Ascending aorta (tissue), 2 donors: ENCODE data around the gene PRR33. TPM values are rescaled to one million over a fixed set of nuclear protein-coding genes. Genes with fewer than 3 reads are reported as not detected.

Experiments
- DNase-seq, 2 donors: peaks; one replicate each; pipeline ENCODE4 v3.0.0-alpha.2; 2019; ENCODE audit warnings: low spot score in 2 of 2
- H3K27ac ChIP-seq, 2 donors: fragments of 200-600 bp; sonication (generic); one replicate each; pipeline ENCODE4 v1.5.1; 2016 to 2017; ENCODE audit warnings: mild to moderate bottlenecking in 1 of 2
- H3K27me3 ChIP-seq: fragments of 200-600 bp; sonication (generic); one replicate; pipeline ENCODE4 v1.5.1; 2017
- H3K36me3 ChIP-seq, 2 donors: fragments of 200-600 bp; sonication (generic); one replicate each; pipeline ENCODE4 v1.5.1; 2016
- H3K4me1 ChIP-seq, 2 donors: fragments of 200-600 bp; sonication (generic); one replicate each; pipeline ENCODE4 v1.5.1; 2016 to 2017; ENCODE audit warnings: mild to moderate bottlenecking in 1 of 2
- H3K4me3 ChIP-seq, 2 donors: fragments of 200-600 bp; sonication (generic); one replicate each; pipeline ENCODE4 v1.5.1; 2016 to 2017; ENCODE audit warnings: mild to moderate bottlenecking in 1 of 2
- H3K9me3 ChIP-seq, 2 donors: fragments of 200-600 bp; sonication (generic); one replicate each; pipeline ENCODE4 v1.5.1; 2016
- intact Hi-C: fragments of 100-400 bp; cut with DNase I; formaldehyde crosslinking; loops from one replicate; pipeline ENCODE4 v1.15.1; 2023
- total RNA-seq: library from RNA; depleted of rRNA; stranded (reverse); fragments of >200 nt; gene quantifications from one replicate; pipeline ENCODE4 v1.1.0, GENCODE V29; 2016
- TF ChIP-seq, protein P1 (sequence below), 3 experiments: fragments of 200-600 bp in 2 of 3; fragments of 450-650 bp in 1 of 3; sonication (generic) in 2 of 3; IDR thresholded peaks; one replicate each; pipeline ENCODE4 v1.5.1; 2016 to 2019; ENCODE audit warnings: antibody characterized with exemption in 3 of 3, mild to moderate bottlenecking in 1 of 3, moderate library complexity in 1 of 3

The PRR33 gene
- total RNA-seq, 1 donor from 2014 or later: not detected

DNA sequence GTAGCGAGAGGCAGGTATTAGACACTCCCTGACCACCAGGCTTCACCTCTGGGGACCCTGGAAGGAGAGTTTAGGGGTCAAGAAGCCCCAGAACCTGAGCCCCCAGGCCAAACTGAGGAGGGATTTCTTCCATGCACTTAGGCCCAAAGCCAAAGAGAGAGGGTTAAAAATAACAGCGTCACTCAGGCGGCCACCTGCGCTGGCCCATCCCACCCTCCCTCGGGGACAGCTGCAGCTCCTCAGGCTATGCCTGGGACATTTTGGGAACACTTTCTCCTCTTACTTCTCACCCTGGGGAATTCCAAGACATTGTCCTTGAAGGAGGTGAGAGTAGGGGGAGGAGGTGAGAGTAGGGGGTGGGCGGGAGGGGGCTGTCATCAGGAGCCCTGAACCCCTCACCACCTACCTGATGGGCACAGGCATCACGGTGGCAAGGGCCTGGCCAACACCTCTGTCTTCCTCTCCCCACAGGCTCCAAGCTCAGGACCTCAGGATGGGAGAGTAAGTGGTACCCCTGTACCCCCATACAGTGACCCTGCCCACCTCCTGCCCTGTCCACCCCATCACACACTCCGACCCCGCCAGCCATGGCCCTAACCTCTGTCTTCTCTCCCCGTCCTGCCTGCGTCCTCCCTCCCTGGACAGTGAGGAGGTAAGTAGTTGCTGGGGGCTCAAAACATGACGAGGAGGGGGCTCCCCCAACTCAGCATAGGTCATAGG is 52.3 kb downstream of the PRR33 start:
- DNase-seq: no peak
- H3K27me3 ChIP-seq: no peaks in the 10 kb centered on the region
- no peak overlapping the region for H3K4me3 ChIP-seq
- no peaks in the 10 kb centered on the region for H3K36me3 ChIP-seq
- TF ChIP-seq, protein P1, sequence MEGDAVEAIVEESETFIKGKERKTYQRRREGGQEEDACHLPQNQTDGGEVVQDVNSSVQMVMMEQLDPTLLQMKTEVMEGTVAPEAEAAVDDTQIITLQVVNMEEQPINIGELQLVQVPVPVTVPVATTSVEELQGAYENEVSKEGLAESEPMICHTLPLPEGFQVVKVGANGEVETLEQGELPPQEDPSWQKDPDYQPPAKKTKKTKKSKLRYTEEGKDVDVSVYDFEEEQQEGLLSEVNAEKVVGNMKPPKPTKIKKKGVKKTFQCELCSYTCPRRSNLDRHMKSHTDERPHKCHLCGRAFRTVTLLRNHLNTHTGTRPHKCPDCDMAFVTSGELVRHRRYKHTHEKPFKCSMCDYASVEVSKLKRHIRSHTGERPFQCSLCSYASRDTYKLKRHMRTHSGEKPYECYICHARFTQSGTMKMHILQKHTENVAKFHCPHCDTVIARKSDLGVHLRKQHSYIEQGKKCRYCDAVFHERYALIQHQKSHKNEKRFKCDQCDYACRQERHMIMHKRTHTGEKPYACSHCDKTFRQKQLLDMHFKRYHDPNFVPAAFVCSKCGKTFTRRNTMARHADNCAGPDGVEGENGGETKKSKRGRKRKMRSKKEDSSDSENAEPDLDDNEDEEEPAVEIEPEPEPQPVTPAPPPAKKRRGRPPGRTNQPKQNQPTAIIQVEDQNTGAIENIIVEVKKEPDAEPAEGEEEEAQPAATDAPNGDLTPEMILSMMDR (IDR thresholded peaks at IDR 0.05): no peak
- H3K9me3 ChIP-seq: no peaks in the 10 kb centered on the region
- no peak overlapping the region for H3K27ac ChIP-seq
- H3K4me1 ChIP-seq: no peaks in the 10 kb centered on the region
- intact Hi-C loops: no loop called here

DNA sequence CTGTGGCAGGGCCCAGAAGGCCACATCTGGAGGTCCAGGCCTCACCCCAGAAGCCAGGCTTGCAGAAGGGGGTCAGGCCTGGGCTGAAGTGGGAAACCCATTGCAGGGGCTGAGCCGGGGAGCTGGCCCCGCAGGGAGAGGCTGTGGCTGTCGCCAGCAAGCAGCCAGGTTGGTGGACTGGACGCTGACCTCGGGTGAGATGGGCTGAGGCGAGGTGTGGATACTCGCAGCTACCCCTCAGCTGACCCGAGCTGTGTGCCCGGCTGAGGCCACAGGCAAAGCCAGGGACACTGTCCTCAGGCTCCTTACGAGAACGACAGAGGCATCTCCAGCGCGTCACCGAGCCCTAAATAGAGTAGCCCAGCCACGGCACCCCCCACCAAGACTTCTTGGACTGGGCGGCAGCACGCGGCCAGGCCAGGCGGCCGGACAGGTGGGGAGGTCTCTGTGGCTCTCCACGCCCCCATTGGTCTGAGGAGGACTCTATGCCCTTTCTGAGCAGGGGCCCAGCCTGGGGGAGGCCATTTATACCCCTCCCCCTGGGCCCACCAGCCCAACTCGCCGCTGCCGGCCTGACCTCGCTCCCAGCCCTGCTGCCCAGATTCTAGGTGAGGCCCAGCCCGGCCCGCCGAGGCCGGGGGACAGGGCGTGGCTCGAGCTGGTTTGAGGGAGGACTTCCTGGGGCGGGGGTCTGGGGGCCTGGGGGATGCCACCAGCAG is 53.1 kb downstream of the PRR33 start, which contains the start of gene TNNI2:
Gene TNNI2, plus strand, starts transcription at position 556 of the 719 bp plus-strand sequence. CDS start 716 bp downstream, outside the sequence.
- no peaks in the 10 kb centered on the region for H3K36me3 ChIP-seq
- no peak within 1 kb of the TSS for H3K27ac ChIP-seq
- TF ChIP-seq, protein P1 (IDR thresholded peaks at IDR 0.05): no peak

More for the DNA sequence above, 53.1 kb downstream of the PRR33 start, which contains the start of gene TNNI2:
- H3K9me3 ChIP-seq: no peaks in the 10 kb centered on the region
- no peaks in the 10 kb centered on the region for H3K4me1 ChIP-seq
- no peaks in the 10 kb centered on the region for H3K27me3 ChIP-seq
- no peak for DNase-seq
- intact Hi-C loops: no loop called here
- no peak within 1 kb of the TSS for H3K4me3 ChIP-seq

Other genes with a start within 250 kb of the PRR33 start
- gene KRTAP5-6, start 194.7 kb downstream of the PRR33 start, total RNA-seq: not detected
- gene IFITM10, start 141.3 kb downstream of the PRR33 start, total RNA-seq: 2.9 TPM
- 777 TPM for gene CTSD, start 128.0 kb downstream of the PRR33 start, total RNA-seq
- gene SYT8, start 56.9 kb downstream of the PRR33 start, total RNA-seq: not detected
- not detected for gene TNNI2, start 52.9 kb downstream of the PRR33 start, total RNA-seq
- gene LSP1, start 38.8 kb downstream of the PRR33 start, total RNA-seq: 41.9 TPM
- gene TNNT3, start 27.8 kb upstream of the PRR33 start, total RNA-seq: 10.1 TPM
- 117 TPM for gene MRPL23, start 55.4 kb upstream of the PRR33 start, total RNA-seq
- gene H19, start 105.9 kb upstream of the PRR33 start, total RNA-seq: 539 TPM
- gene IGF2, start 247.5 kb upstream of the PRR33 start, total RNA-seq: 124 TPM